H9 (cell line): Measurements from ENCODE around the gene GATA1. TPM values are rescaled to one million over a fixed set of nuclear protein-coding genes. Genes with fewer than 3 reads are reported as not detected.

ENCODE experiments used
- DNase-seq: peaks from one replicate; pipeline ENCODE4 v3.0.0-alpha.2; 2017
- H2AFZ ChIP-seq: one replicate; pipeline ENCODE4 v1.6.1; 2013; ENCODE audit warnings: mild to moderate bottlenecking, low read length, control low read depth, moderate library complexity
- H2AK5ac ChIP-seq: 2 replicates; pipeline ENCODE4 v1.6.1; 2013; ENCODE audit warnings: low read length, control low read depth, mixed read lengths; ENCODE audit not compliant: insufficient read length
- H2BK120ac ChIP-seq: one replicate; pipeline ENCODE4 v1.6.1; 2013; ENCODE audit warnings: low read depth, mild to moderate bottlenecking, low read length, control low read depth, inconsistent platforms; ENCODE audit not compliant: poor library complexity, severe bottlenecking
- H2BK12ac ChIP-seq: 2 replicates; pipeline ENCODE4 v1.6.1; 2013; ENCODE audit warnings: low read length, control low read depth, mixed read lengths, low read depth; ENCODE audit not compliant: insufficient read length
- H2BK15ac ChIP-seq: 2 replicates; pipeline ENCODE4 v1.6.1; 2013; ENCODE audit warnings: low read depth, low read length, control low read depth
- H2BK20ac ChIP-seq: one replicate; pipeline ENCODE4 v1.6.1; 2013; ENCODE audit warnings: low read depth, mild to moderate bottlenecking, low read length, control low read depth, inconsistent platforms; ENCODE audit not compliant: poor library complexity, severe bottlenecking
- H2BK5ac ChIP-seq: 2 replicates; pipeline ENCODE4 v1.6.1; 2013; ENCODE audit warnings: low read length, control low read depth, mixed read lengths; ENCODE audit not compliant: insufficient read length
- H3K14ac ChIP-seq: 2 replicates; pipeline ENCODE4 v1.6.1; 2013; ENCODE audit warnings: low read length, control low read depth; ENCODE audit not compliant: insufficient read depth
- H3K18ac ChIP-seq: 2 replicates; pipeline ENCODE4 v1.6.1; 2013; ENCODE audit warnings: low read depth, mild to moderate bottlenecking, mixed read lengths, low read length, control low read depth; ENCODE audit not compliant: insufficient read length
- H3K23ac ChIP-seq: 2 replicates; pipeline ENCODE4 v1.6.1; 2013; ENCODE audit warnings: low read length, control low read depth, mixed read lengths, low read depth; ENCODE audit not compliant: insufficient read length
- H3K23me2 ChIP-seq: 2 replicates; pipeline ENCODE4 v1.6.1; 2013; ENCODE audit warnings: low read depth, mild to moderate bottlenecking, mixed read lengths, low read length, control low read depth; ENCODE audit not compliant: insufficient read length, poor library complexity, severe bottlenecking
- H3K27ac ChIP-seq: 2 replicates; pipeline ENCODE4 v1.5.1; 2013; ENCODE audit warnings: low read length, control low read depth, mixed read lengths, low read depth; ENCODE audit not compliant: insufficient read length
- H3K27me3 ChIP-seq: 2 replicates; pipeline ENCODE4 v1.6.1; 2013; ENCODE audit warnings: low read length, control low read depth, inconsistent platforms; ENCODE audit not compliant: insufficient read depth
- H3K4ac ChIP-seq: 2 replicates; pipeline ENCODE4 v1.6.1; 2013; ENCODE audit warnings: low read depth, mild to moderate bottlenecking, control low read depth, inconsistent platforms, low read length, moderate library complexity
- H3K4me1 ChIP-seq: 2 replicates; pipeline ENCODE4 v1.6.1; 2013; ENCODE audit warnings: low read length, control low read depth, inconsistent platforms; ENCODE audit not compliant: insufficient read depth
- H3K4me2 ChIP-seq: 2 replicates; pipeline ENCODE4 v1.6.1; 2013; ENCODE audit warnings: low read length, control low read depth, mixed read lengths; ENCODE audit not compliant: insufficient read length, insufficient read depth
- H3K56ac ChIP-seq: 2 replicates; pipeline ENCODE4 v1.6.1; 2013; ENCODE audit warnings: low read depth, mild to moderate bottlenecking, mixed read lengths, low read length, control low read depth; ENCODE audit not compliant: insufficient read length
- H3K79me1 ChIP-seq: 2 replicates; pipeline ENCODE4 v1.6.1; 2013; ENCODE audit warnings: low read depth, mild to moderate bottlenecking, moderate library complexity, low read length, control low read depth, inconsistent platforms; ENCODE audit not compliant: insufficient read depth, poor library complexity, severe bottlenecking
- H3K79me2 ChIP-seq: 2 replicates; pipeline ENCODE4 v1.6.1; 2013; ENCODE audit warnings: low read length, control low read depth, inconsistent platforms; ENCODE audit not compliant: insufficient read depth
- H3K9ac ChIP-seq: 2 replicates; pipeline ENCODE4 v1.6.1; 2013; ENCODE audit warnings: low read length, control low read depth, mixed read lengths; ENCODE audit not compliant: insufficient read length; ENCODE audit errors: extremely low read depth
- H3K9me3 ChIP-seq: one replicate; pipeline ENCODE4 v1.6.1; 2013; ENCODE audit warnings: low read depth, low read length, inconsistent platforms; ENCODE audit not compliant: control insufficient read depth
- H3T11ph ChIP-seq: one replicate; pipeline ENCODE4 v1.6.1; 2013; ENCODE audit warnings: mild to moderate bottlenecking, low read length, control low read depth, inconsistent platforms
- H4K20me1 ChIP-seq: one replicate; pipeline ENCODE4 v1.6.1; 2013; ENCODE audit not compliant: control insufficient read depth, insufficient read length, insufficient read depth
- H4K5ac ChIP-seq: 2 replicates; pipeline ENCODE4 v1.6.1; 2013; ENCODE audit warnings: low read depth, mild to moderate bottlenecking, mixed read lengths, low read length, control low read depth; ENCODE audit not compliant: insufficient read length
- H4K8ac ChIP-seq: replicated peaks from 2 replicates; pipeline ENCODE4 v1.6.1; 2013; ENCODE audit warnings: low read length, control low read depth, mixed read lengths, low read depth; ENCODE audit not compliant: insufficient read length
- H4K91ac ChIP-seq: 2 replicates; pipeline ENCODE4 v1.6.1; 2013; ENCODE audit warnings: low read depth, mild to moderate bottlenecking, moderate library complexity, mixed read lengths, low read length, control low read depth; ENCODE audit not compliant: insufficient read length
- H3K27ac Mint-ChIP-seq, 3 experiments: 2 replicates in 2 of 3; 3 replicates in 1 of 3; pipeline ENCODE4 v1.8.0; 2020 to 2021; ENCODE audit warnings: mixed read lengths in 3 of 3, mild to moderate bottlenecking in 1 of 3, moderate library complexity in 1 of 3
- H3K27me3 Mint-ChIP-seq: 2 replicates; pipeline ENCODE4 v1.8.0; 2021; ENCODE audit warnings: low read depth, mild to moderate bottlenecking, moderate library complexity, mixed read lengths
- H3K36me3 Mint-ChIP-seq, 3 experiments: 2 replicates in 2 of 3; 3 replicates in 1 of 3; pipeline ENCODE4 v1.8.0; 2020 to 2021; ENCODE audit warnings: low read depth in 3 of 3, mixed read lengths in 3 of 3; ENCODE audit not compliant: insufficient read depth in 1 of 3
- H3K4me1 Mint-ChIP-seq, 2 experiments: 2 replicates each; pipeline ENCODE4 v1.8.0; 2020; ENCODE audit warnings: mixed read lengths in 2 of 2
- H3K4me3 Mint-ChIP-seq, 2 experiments: 2 replicates in 1 of 2; 3 replicates in 1 of 2; pipeline ENCODE4 v1.8.0; 2020 to 2021; ENCODE audit warnings: mild to moderate bottlenecking in 2 of 2, mixed read lengths in 2 of 2, moderate library complexity in 1 of 2
- H3K9me3 Mint-ChIP-seq, 2 experiments: 2 replicates in 1 of 2; 3 replicates in 1 of 2; pipeline ENCODE4 v1.8.0; 2020; ENCODE audit warnings: mild to moderate bottlenecking in 2 of 2, mixed read lengths in 2 of 2, moderate library complexity in 1 of 2
- CTCF ChIP-seq: fragments of 200-600 bp; sonication (generic); conservative IDR thresholded peaks from 3 replicates; pipeline ENCODE4 v1.8.0; 2021; ENCODE audit warnings: antibody characterized with exemption, mild to moderate bottlenecking
- WGBS: extraction: QIAGEN DNeasy Blood & Tissue Kit; methylation state at CpG from one replicate; pipeline ENCODE4 v1.1.7; 2013; ENCODE audit warnings: missing lambda C conversion rate, low lambda C conversion rate, mixed read lengths; ENCODE audit not compliant: insufficient read length; ENCODE audit errors: extremely low coverage; 5-methylcytosine and 5-hydroxymethylcytosine counted together
- total RNA-seq: library from RNA; stranded (reverse); gene quantifications from 2 replicates; pipeline ENCODE4 v1.2.1, GENCODE V29; 2021

Gene GATA1
- total RNA-seq, 1 experiment from 2014 or later, result not detected

- H3K18ac ChIP-seq, result no peak within 1 kb of the TSS
- H3K4me2 ChIP-seq, result peak within 1 kb of the TSS; percentile 2
- H3K56ac ChIP-seq, result no peak within 1 kb of the TSS
- H4K91ac ChIP-seq, result no peak within 1 kb of the TSS
- peaks cover 33 to 48% (median 41%) of the 10 kb centered on the region in 3 experiments for H3K36me3 Mint-ChIP-seq
- H3K4me3 Mint-ChIP-seq, result no peak within 1 kb of the TSS; a peak in 3 of 5 replicates
- H2AK5ac ChIP-seq, result no peak within 1 kb of the TSS
- no CpG with 5 or more reads among the region's 67 CpGs for WGBS
- H3K27ac ChIP-seq, result no peak within 1 kb of the TSS
- no peak within 1 kb of the TSS for H3K4ac ChIP-seq
- no peak for DNase-seq
- H3K9me3 ChIP-seq, result peaks cover 18% of the 10 kb centered on the region
- H4K5ac ChIP-seq, result no peak within 1 kb of the TSS
- H3K23me2 ChIP-seq, result no peaks in the 10 kb centered on the region
- no peaks in the 10 kb centered on the region for H3K79me2 ChIP-seq
- H3K23ac ChIP-seq, result no peak within 1 kb of the TSS
- no peak within 1 kb of the TSS for H2BK120ac ChIP-seq
- H3K79me1 ChIP-seq, result no peaks in the 10 kb centered on the region
- no peak within 1 kb of the TSS for H3K14ac ChIP-seq
- peaks cover 0 to 6% of the 10 kb centered on the region in 2 experiments; a peak in 3 of 4 replicates for H3K4me1 Mint-ChIP-seq
- no peak within 1 kb of the TSS for H2BK15ac ChIP-seq
- H3K27me3 ChIP-seq, result no peaks in the 10 kb centered on the region; the same call in 1 of the 2 replicates
- H3K4me1 ChIP-seq, result no peaks in the 10 kb centered on the region
- H3T11ph ChIP-seq, result no peak within 1 kb of the TSS
- no peak within 1 kb of the TSS for H2BK20ac ChIP-seq
- no peak within 1 kb of the TSS for H3K9ac ChIP-seq
- peak within 1 kb of the TSS in 1 of 3 experiments; percentile 71; a peak in 1 of 7 replicates for H3K27ac Mint-ChIP-seq
- no peak for TF ChIP-seq CTCF
- no peak within 1 kb of the TSS for H2AFZ ChIP-seq
- H2BK5ac ChIP-seq, result no peak within 1 kb of the TSS
- peaks cover 65 to 79% of the 10 kb centered on the region in 2 experiments for H3K9me3 Mint-ChIP-seq
- no peak within 1 kb of the TSS for H4K8ac ChIP-seq
- no peaks in the 10 kb centered on the region for H4K20me1 ChIP-seq
- H3K27me3 Mint-ChIP-seq, result peaks cover 19% of the 10 kb centered on the region
- no peak within 1 kb of the TSS for H2BK12ac ChIP-seq
These were observed 39.9 kb downstream of the GATA1 start, which contains the start of gene ERAS for GRCh38 chrX:48826135-48826875. Gene ERAS, plus strand, starts transcription at chrX:48826513. Its CDS starts 2,611 bp downstream, at chrX:48829124.
